Brain microvascular endothelial cell (primary cell): ENCODE measurements around the gene RNF141.

Source experiments
- DNase-seq: peaks from one replicate; pipeline ENCODE4 v3.0.0-alpha.2; 2020
- H3K27ac ChIP-seq: fragments of 250-450 bp; sonication (Bioruptor Pico); 2 replicates; pipeline ENCODE4 v1.5.1; 2020; ENCODE audit warnings: mild to moderate bottlenecking, moderate library complexity
- H3K27me3 ChIP-seq: fragments of 250-450 bp; sonication (Bioruptor Pico); replicated peaks from 2 replicates; pipeline ENCODE4 v1.5.1; 2020; ENCODE audit warnings: mild to moderate bottlenecking
- H3K36me3 ChIP-seq: fragments of 250-450 bp; sonication (Bioruptor Pico); replicated peaks from 2 replicates; pipeline ENCODE4 v1.5.1; 2020; ENCODE audit warnings: mild to moderate bottlenecking
- H3K4me3 ChIP-seq: 2 replicates; pipeline ENCODE4 v1.5.1; 2011; ENCODE audit warnings: low read depth, mild to moderate bottlenecking, control low read depth, low read length, moderate library complexity
- in situ Hi-C: cut with HindIII; loops from 2 replicates; pipeline ENCODE4 v1.10.0; 2017; ENCODE audit warnings: low sequenced_read_pairs, low pct_ligation_motif_present
- TF ChIP-seq, protein P1 (sequence below): IDR thresholded peaks from 2 replicates; pipeline ENCODE4 v1.5.1; 2011; ENCODE audit warnings: low read depth, mild to moderate bottlenecking, moderate library complexity, low read length, control low read depth, inconsistent platforms; ENCODE audit errors: missing control alignments

Gene RNF141

DNA sequence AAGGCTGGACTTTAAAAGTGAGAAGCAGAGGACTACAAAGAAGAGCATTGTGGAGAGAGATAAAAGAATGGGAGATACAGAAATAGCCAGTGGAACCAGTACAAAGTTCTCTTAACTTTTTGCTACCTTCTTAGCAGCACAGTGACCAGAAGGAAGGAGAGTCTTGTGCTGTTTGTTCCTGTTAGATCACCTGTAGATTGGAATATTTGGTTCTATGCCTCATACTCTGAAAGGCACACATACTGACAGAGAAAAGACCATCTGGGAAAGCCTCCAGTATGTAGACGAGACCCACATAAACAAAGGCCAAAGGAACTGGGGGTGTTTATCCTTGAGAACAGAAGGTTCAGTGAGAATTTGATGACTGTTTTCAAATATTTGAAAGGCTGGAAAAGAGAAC is 18.7 kb downstream of the RNF141 start:
- Histone ChIP-seq H3K36me3 (peaks cover 30% of the 10 kb centered on the region), H3K4me3 (no peak overlapping the region), H3K27ac (no peak overlapping the region), H3K27me3 (no peaks in the 10 kb centered on the region)
- in situ Hi-C loops = no loop called here
- TF ChIP-seq, protein P1, sequence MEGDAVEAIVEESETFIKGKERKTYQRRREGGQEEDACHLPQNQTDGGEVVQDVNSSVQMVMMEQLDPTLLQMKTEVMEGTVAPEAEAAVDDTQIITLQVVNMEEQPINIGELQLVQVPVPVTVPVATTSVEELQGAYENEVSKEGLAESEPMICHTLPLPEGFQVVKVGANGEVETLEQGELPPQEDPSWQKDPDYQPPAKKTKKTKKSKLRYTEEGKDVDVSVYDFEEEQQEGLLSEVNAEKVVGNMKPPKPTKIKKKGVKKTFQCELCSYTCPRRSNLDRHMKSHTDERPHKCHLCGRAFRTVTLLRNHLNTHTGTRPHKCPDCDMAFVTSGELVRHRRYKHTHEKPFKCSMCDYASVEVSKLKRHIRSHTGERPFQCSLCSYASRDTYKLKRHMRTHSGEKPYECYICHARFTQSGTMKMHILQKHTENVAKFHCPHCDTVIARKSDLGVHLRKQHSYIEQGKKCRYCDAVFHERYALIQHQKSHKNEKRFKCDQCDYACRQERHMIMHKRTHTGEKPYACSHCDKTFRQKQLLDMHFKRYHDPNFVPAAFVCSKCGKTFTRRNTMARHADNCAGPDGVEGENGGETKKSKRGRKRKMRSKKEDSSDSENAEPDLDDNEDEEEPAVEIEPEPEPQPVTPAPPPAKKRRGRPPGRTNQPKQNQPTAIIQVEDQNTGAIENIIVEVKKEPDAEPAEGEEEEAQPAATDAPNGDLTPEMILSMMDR = no peak
- no peak for DNase-seq

DNA sequence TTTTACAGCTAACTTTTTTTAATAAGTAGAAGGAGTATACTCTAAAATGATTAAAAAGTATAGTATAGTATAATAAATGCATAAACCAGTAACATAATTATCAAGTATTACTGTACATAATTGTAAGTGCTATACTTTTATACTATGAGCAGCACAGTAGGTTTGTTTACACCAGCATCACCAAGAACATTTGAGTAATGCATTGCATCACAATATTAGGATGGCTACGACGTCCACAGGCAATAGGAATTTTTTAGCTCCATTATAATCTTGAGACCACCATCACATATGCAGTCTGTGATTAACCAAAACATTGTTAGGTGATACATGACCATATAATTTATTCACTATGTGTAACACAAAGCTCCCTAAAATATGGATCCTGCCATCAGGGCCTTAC is 20.4 kb downstream of the RNF141 start:
- in situ Hi-C loops = no loop called here
- Histone ChIP-seq H3K27me3 (no peaks in the 10 kb centered on the region), H3K36me3 (peaks cover 31% of the 10 kb centered on the region), H3K4me3 (no peak overlapping the region), H3K27ac (no peak overlapping the region)
- no peak for DNase-seq
- TF ChIP-seq, protein P1 = no peak

DNA sequence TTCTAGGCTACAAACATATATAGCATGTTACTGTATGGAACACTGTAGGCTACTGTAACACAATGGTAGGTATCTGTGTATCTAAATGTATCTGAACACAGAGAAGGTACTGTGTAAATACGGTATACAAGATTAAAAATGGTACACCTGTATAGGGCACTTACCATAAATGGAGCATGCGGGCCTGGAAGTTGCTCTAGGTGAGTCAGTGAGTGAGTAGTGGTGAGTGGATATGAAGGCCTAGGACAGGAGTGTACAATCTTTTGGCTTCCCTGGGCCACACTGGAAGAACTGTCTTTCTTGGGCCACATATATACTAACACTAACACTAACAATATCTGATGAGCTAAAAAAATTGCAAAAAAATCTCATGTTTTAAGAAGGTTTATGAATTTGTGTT is 21.4 kb downstream of the RNF141 start:
- in situ Hi-C loops = no loop called here
- TF ChIP-seq, protein P1 = no peak
- no peaks in the 10 kb centered on the region for H3K27me3 ChIP-seq
- H3K27ac ChIP-seq = no peak overlapping the region
- DNase-seq = no peak
- H3K36me3 ChIP-seq = peaks cover 31% of the 10 kb centered on the region
- no peak overlapping the region for H3K4me3 ChIP-seq

GRCh38 chr11:10518891-10519290 is 22.1 kb downstream of the RNF141 start:
- Histone ChIP-seq H3K27ac (no peak overlapping the region), H3K4me3 (no peak overlapping the region), H3K36me3 (peaks cover 31% of the 10 kb centered on the region), H3K27me3 (no peaks in the 10 kb centered on the region)
- TF ChIP-seq, protein P1 = no peak
- DNase-seq = no peak
- in situ Hi-C loops = no loop called here

DNA sequence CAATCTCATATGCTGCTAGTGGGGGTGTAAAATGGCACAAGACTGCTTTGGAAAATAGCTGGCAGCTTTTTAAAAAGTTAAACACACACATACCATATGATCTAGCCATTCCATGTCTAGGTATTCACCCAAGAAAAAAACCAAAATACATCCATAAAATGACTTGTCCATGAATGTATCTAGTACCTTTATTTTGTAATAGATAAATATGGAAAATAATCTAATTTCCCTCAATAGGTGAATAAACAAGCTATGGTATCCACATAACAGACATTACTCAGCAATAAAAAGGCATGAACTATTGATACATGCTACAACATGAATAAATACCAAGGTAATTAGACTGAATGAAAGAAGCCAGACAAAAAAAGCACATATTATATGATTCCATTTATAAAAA is 22.9 kb downstream of the RNF141 start:
- no peak for DNase-seq
- no peak overlapping the region for H3K4me3 ChIP-seq
- no peaks in the 10 kb centered on the region for H3K27me3 ChIP-seq
- TF ChIP-seq, protein P1 = no peak
- H3K36me3 ChIP-seq = peaks cover 27% of the 10 kb centered on the region
- H3K27ac ChIP-seq = no peak overlapping the region
- in situ Hi-C loops = no loop called here

GRCh38 chr11:10515418-10515817 is 25.6 kb downstream of the RNF141 start:
- in situ Hi-C loops = no loop called here
- H3K27me3 ChIP-seq = no peaks in the 10 kb centered on the region
- DNase-seq = no peak
- no peak overlapping the region for H3K4me3 ChIP-seq
- H3K36me3 ChIP-seq = peaks cover 11% of the 10 kb centered on the region
- TF ChIP-seq, protein P1 = no peak
- H3K27ac ChIP-seq = no peak overlapping the region
